Activated effector memory CD4-positive, alpha-beta T cell treated with anti-CD3 and anti-CD28 coated beads, Interleukin-2, amount 50 U/mL, for 16 hours (primary cell): ENCODE data around the gene TAAR5.
"Not testable (repeated sequence)": the region's sequence is repeated elsewhere in the genome, so short reads cannot be mapped to it uniquely, and the experiment has no call there.

ENCODE experiments used
- DNase-seq: peaks from one replicate; pipeline ENCODE4 v3.0.0-alpha.2; 2020

Gene TAAR5, protein sequence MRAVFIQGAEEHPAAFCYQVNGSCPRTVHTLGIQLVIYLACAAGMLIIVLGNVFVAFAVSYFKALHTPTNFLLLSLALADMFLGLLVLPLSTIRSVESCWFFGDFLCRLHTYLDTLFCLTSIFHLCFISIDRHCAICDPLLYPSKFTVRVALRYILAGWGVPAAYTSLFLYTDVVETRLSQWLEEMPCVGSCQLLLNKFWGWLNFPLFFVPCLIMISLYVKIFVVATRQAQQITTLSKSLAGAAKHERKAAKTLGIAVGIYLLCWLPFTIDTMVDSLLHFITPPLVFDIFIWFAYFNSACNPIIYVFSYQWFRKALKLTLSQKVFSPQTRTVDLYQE

DNA sequence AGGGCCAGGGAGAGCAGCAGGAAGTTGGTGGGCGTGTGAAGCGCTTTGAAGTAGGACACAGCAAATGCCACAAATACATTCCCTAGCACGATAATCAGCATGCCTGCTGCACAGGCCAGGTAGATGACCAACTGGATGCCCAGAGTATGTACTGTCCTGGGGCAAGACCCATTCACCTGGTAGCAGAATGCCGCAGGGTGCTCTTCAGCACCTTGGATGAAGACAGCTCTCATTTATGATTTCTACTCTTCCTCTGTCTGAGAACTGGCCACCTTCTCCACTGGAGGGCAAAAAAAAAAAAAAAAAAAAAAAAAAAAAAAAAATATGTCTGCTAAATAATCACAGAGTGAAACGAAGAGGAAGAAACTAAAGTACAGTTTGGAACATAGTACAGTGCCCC lies at the start of gene TAAR5:
Gene TAAR5 (minus strand): TSS at position 288 of the 400 bp plus-strand sequence. CDS start 55 bp downstream, at position 233.
- DNase-seq: no peak

DNA sequence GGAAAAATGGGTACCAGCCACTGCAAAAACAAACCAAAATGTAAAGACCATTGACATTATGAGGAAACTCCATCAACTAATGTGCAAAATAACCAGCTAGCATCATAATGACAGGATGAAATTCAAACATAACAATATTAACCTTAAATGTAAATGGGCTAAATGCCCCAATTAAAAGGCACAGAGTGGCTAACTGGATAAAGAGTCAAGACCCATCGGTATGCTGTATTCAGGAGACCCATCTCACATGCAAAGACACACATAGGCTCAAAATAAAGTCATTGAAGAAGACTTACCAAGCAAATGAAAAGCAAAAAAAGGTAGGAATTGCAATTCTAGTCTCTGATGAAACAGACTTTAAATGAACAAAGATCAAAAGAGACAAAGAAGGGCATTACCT lies 47.6 kb upstream of the TAAR5 start:
- not testable (repeated sequence) for DNase-seq

DNA sequence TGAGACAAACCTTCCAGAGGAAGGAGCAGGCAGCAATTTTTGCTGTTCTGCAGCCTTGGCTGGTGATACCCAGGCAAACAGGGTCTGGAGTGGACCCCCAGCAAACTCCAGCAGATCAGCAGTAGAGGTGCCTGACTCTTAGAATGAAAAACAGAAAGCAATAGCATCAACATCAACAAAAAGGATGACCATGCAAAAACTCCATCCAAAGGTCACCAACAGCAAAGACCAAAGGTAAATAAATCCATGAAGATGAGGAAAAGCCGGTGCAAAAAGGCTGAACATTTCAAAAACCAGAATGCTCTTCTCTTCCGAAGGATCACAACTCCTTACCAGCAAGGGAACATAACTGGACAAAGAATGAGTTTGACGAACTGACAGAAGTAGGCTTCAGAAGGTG lies 46.4 kb upstream of the TAAR5 start:
- not testable (repeated sequence) for DNase-seq

DNA sequence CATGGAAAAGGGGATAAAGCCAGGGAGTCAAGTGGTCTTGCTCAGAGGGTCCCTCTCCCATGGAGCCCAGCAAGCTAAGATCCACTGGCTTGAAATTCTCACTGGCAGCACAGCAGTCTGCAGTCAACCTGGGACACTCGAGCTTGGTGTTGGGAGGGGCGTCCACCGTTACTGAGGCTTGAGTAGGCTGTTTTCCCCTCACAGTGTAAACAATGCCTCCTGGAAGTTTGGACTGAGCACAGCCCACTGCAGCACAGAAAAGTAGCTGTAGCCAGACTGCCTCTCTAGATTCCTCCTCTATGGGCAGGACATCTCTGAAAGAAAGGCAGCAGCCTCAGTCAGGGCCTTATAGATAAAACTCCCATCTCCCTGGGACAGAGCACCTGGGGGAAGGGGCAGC lies 45.7 kb upstream of the TAAR5 start:
- not testable (repeated sequence) for DNase-seq

DNA sequence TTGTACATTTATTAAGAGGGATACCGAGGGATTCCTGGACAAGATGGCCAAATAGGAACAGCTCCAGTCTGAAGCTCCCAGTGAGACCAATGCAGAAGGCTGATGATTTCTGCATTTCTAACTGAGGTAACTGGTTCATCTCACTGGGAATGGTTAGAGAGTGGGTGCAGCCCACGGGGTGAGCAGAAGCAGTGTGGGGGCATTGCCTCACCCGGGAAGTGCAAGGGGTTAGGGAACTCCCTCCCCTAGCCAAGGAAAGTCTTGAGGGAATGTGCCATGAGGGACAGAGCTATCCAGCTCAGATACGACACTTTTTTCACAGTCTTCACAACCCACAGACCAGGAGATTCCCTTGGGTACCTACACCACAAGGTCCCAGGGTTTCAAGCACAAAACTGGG lies 45.3 kb upstream of the TAAR5 start:
- DNase-seq: no peak

DNA sequence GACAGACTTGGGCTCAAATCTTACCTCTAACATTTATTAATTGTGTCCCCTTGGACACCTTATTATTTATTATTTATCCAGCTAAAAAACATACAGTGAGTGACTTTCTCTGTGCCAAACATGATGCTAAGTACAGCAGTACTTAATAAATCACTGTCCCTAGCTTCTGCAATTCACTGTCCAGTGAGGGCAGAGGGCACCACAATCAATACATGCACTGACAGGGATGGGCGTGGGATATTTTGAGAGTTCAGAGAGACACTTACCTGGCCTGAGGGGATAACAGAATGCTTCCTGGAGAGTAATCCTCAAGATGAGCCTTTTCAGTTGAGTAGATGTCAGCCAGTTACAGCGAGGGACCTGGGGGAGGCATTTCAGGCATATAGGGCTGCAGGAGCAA lies 43.8 kb upstream of the TAAR5 start:
- no peak for DNase-seq

DNA sequence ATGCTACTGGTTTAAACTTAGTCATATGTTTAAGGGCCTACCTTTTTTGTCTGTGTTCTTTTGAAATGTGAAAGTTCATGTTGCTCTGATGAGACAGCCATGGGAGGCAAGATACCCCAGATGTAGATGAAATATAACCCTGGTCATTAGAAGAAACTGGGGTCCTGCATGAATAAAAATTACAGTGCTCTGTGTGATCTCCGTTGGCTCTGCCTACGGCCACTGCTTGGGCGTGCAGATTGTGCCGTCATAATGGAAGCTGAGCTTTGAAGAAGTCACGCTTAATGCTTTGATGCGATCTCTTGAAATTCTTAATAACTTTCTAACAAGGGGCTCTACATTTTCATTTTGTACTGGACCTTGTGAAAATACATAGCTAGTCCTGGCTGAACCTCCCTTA lies 34.6 kb upstream of the TAAR5 start, which contains the start of gene TAAR2:
Gene TAAR2 (minus strand): TSS at position 101 of the 400 bp plus-strand sequence. CDS start 0 bp downstream, at position 101.
- DNase-seq: no peak

DNA sequence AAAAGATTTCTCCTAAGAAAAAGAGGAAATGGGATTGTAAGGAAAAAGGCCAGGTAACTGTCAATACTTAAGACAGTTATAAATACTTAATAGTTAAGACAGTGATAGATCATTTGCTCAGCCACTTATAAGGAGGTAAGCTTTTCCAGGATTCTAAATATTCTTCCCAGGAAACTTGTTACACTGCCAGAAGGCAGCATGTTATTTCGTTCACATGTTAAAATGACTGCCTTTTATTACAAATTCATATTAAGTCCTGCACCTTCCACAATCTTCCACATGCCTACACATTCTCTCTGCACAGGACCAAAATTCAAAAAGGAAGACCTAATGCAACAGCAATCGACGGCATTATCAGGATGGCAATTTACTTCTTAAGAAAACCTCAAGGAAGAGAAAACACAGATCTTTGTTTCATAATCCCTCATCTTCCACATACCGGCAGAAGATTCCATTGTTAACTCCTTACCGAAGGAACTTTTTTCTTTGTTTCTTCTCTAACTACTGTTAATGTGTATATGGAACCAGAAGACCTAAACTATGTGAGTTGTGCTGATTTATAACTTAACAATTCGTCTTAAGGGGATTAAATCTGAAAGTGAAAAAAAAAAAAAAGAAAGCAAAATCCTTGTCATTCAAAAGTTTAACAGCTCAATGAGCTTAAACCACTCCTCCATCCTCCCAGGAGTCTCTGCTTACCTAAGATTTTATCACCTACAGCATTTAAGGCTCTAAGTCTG lies 33.7 kb upstream of the TAAR5 start:
- DNase-seq: no peak

DNA sequence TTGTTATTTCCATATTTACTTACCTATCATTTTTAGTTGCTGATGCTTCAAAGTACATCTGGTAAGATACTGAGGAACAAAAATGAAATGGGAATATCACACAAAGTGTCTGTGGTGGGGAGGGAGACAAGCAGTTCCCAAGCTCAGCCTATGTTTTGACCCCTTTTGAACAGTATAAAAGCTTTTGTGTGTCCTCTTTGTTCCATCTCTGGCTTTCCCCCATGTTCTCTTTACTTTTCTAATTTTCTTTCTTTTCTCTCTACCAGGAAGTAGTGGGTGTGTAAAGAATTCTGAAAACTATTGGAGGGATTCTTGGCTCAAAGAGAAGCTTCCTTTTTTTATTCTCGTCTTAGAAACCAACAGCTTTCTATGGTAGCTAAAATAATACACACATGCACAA lies 27.1 kb upstream of the TAAR5 start:
- no peak for DNase-seq

DNA sequence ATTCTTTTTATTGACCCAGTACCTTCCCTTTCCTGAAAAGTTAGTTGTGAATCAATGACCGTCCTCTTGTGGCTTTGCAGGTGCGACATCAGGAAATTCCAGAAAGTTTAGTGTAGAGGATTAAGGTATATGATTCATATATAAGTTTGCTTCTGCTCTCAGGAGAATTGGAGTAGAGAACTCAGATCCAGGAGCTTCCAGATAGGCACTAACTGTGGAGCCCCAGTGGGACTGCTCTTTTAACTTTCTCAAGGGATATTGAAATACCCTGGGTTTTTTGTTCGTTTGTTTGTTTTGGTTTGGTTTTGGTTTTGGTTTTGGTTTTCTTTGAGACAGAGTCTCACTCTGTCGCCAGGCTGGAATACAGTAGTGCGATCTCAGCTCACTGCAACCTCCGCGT lies 25.0 kb upstream of the TAAR5 start:
- no peak for DNase-seq

DNA sequence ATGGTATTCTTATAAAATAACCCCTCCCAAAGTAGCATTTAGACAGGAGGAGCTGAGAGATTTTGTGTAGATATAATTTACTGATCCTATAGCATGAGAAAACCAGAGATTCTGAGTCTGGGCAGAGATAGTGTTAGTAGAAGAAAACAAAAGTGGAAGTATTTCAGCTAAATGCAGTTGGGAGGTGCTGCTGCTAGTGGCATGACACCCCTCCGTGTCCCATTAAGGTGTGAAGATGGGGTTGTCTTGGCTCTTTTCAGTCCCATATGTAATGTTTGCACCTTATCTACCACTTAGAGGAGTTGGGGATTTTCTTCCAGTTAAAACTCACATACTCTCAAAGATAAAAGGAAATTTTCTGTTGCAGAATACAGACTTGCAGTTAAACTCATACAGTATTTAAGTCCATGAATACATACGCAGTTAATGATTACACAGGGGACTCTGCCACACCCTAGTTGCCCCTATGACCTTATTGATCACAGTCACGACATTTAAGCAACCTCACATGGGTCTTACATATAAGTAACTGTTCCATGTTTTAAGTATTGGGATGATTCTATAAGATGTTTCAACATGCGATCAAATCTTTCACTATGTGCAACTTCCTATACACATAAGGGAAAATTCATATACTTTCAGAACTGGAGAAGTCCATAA lies 23.0 kb upstream of the TAAR5 start:
- no peak for DNase-seq

DNA sequence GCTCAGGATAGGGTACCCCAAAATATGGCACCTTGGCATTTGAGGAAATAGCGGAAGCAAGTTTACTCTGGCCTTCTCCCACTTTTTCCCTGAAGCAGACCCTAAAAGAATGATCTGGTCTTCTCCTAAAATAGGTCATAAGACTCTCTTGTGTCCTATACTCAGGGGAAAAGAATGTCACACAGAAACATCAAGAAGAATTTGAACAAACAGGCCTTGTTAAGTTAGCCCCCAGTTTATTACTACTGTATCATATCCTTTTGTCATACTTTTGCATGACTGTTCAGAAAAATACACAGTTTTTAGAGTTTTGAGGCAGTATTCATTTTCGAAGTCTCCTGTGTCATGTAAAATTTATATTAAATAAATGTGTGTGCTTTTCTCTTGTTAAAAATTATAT lies 22.1 kb upstream of the TAAR5 start:
- no peak for DNase-seq

DNA sequence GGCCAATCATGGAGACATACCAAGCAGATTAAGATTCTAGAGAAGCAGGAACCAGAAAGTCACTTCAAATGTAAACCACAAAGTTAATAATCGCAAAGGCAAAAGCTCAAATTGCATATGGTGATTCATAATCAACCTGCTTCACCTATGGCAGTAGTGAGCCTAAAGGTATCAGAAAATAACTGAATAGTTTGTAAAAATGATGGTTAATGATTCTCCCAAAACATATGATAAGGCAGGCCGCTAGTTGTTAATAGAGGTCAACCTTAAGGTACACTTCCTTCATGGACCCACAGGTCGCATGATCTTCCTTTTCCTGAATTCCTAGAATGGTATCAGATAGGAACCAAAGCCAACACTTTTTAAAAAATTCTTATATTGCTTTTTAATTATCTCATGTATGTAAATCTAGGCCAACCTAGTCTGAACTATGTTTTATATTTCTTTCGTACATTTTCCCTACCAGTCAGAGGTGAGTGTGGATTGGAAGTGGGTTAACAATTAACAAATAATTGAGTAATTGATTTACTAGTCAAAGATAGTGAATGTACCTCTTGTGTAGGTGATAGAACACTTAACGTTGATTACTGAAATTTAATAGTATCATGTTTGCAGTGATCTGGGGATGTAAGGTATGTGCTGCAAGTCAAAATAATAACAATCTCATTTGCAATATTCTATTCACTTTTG lies 18.1 kb upstream of the TAAR5 start:
- DNase-seq: no peak

DNA sequence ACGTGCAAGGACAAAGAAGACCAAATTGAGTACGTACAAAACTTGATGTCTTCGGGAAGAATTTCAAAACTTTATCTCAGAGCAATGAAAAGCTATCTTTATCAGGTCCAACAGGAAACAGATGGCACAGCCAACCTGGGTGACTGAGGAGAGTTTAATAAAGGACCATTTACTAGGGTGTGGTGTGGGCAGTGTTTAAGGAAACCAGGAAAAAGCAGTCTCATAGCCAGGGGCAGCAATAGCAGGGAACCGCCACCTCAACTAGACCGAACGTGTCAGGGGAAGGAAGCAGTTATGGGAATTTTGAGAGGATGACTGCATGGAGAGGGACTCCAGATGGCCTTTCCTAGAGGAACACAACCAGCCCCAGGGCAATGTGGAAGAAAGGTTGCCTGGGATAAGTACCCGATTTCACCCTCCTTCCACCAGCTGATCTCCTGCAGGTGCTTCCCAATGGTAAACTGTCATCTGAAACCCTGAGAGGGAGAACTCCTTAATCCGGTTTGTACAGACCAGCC lies 15.2 kb upstream of the TAAR5 start:
- no peak for DNase-seq

DNA sequence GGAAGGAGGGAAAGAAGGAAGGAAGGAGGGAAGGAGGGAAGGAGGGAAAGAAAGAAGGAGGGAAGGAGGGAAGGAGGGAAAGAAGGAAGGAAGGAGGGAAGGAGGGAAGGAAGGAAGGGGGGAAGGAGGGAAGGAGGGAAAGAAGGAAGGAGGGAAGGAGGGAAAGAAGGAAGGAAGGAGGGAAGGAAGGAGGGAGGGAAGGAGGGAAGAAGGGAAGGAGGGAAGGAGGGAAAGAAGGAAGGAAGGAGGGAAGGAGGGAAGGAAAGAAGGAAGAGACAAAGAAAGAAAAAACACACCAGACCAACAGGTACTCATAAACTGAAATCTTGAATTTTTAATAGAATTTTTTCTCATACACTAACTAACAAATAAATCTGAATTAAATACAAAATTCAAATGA lies 11.4 kb upstream of the TAAR5 start:
- not testable (repeated sequence) for DNase-seq

DNA sequence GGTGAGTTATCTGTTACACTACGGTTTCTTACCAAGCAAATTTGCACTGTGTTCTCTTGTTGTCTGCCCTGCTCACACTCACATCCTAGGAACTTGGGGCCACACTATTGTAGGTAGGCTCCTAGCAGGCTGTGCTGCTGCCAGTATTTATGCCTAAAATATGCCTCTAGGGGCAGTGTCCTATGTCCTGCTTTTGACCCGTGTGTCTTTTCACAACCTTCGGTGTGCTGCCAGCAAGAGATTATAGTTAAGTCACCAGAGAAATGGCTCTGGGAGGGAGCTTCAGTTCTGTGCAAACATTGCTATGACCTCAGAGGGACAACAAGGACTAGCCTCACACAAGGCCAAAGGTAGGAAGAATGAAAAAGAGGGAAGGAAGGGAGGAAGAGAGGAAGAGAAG lies 8.9 kb upstream of the TAAR5 start:
- no peak for DNase-seq

DNA sequence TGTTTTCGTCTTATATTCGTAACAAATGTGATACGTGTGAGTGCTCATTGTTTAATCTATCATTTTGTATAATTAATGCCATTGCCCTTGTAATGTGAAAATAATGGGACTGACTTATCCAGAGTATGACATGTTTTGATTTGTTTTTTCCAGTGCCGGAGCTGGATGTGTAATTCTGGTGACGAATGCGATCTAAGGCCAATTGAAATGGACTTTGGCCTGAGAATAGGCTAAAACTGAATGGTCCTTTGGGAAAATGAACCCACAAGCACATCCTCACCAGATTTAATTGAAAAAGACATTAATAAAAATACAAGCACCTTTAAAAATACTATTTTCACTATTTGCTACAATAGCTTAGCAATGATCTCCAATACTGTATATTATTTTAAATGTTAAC lies 6.7 kb upstream of the TAAR5 start:
- no peak for DNase-seq

DNA sequence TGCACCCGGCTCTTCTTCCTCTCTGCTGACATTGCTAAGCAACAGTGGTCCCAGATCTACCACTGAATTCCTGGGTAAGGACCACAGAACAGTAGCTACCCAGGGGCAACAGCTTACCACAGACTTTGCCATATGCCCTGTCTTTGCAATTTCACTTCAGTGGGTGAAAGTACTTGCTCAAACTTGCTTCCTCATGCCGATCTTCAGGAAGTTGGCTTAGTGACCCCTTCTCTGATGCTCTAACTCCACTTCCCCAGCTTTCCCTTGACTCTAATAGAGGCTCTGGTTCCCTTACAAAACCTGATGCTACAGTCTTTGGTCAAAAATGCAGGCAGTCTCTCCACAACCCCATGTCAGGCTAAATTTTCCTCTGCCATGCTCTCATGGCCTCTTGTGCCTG lies 3.3 kb upstream of the TAAR5 start:
- DNase-seq: no peak

DNA sequence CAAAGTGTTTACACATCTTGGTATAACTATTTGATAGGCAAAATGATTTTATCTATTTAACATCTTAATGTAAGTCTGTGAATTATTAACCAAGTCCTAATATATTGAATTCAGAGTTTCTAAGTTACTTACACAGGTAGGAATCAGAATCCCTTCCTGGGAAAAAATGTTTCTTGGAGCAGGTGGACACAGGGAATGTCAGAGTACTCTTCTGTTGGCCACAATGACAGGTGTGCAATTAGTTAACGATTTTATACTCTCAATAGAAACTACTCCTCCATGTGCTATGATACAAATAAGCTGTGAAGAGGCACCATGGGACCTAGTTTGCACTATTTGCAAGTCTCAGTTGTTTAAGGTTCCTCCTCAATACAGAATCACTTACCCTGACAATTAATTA lies 821 bp upstream of the TAAR5 start:
- no peak for DNase-seq

DNA sequence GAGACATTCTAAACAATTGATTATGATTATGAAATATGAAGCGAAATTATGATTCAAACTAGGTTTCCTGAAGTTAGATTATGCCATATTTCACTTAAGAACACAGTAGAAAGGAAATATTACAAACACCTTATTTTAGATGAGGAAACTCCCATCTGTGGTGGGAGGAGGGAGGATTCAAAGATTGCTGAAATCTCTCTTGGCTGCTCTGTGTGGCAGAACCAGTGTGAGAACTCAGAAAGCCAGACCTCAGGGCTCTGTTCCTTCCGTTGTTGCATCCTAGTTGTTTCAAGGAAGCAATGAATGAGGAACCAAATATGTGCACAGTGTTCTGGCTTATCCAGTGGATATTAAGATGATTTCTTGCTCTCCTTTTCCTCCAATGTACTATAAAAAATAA lies 2.1 kb downstream of the TAAR5 start:
- DNase-seq: no peak

DNA sequence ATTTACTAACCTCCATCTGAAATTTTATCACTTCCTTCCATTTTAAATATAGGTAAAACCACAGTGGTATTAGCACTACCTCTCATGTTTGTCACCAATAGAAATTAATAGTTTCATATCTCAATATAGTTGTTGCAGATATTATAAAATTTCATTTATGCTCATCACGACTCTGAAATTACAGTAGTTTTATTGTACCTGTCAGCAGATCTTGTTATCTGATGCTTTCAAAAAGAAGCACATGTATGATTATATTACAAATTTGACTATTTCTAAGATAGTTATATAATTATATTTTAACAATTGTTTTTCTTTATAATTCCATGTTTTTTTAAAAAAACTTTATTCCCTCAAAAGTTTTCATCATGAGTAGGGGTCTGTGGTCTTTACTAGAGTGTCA lies 4.8 kb downstream of the TAAR5 start:
- no peak for DNase-seq

DNA sequence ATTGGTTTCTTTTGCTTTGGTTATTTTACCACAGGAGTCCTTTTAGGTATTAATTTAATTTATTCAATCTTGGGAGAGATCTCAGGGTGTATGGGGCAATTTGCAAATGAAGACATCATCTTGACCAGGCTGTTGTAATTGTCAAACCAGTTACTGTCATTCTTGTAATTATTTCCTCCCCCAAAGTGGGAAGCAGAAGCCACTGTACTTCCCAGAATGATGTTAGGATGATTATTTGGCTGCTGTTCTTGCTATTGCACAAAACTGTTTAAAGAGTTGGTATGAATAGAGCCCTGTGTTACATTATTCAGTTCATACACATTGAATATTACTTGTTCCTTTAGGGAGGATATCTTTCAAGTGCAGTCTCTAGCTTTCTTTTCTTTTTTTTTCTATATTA lies 17.8 kb downstream of the TAAR5 start:
- no peak for DNase-seq

DNA sequence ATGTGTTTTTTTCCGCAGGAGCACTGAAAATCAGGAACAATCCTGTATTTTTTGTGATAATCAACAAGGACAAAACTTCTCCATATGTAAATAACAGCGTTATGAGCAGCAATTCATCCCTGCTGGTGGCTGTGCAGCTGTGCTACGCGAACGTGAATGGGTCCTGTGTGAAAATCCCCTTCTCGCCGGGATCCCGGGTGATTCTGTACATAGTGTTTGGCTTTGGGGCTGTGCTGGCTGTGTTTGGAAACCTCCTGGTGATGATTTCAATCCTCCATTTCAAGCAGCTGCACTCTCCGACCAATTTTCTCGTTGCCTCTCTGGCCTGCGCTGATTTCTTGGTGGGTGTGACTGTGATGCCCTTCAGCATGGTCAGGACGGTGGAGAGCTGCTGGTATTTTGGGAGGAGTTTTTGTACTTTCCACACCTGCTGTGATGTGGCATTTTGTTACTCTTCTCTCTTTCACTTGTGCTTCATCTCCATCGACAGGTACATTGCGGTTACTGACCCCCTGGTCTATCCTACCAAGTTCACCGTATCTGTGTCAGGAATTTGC lies 19.2 kb downstream of the TAAR5 start, which contains the start of gene TAAR6:
Gene TAAR6 (plus strand): TSS at position 102 of the 557 bp plus-strand sequence. CDS start 0 bp downstream, at position 102.
- no peak for DNase-seq
